ENCODE data around the gene SERPINA12. TPM values are rescaled to one million over a fixed set of nuclear protein-coding genes. Genes with fewer than 3 reads are reported as not detected.

The SERPINA12 gene
- total RNA-seq, 3 donors from 2014 or later: not detected

- TF ChIP-seq CTCF (IDR thresholded peaks at IDR 0.05): no peak
- DNase-seq (no peak), ATAC-seq (no peak)
- intact Hi-C loops (cut with DNase I, micrococcal nuclease): no loop called here
- no peak overlapping the region for H3K4me3 ChIP-seq
- H3K4me1 ChIP-seq (ENCODE audit: low read depth): no peaks in the 10 kb centered on the region
- no peaks in the 10 kb centered on the region for H3K36me3 ChIP-seq (ENCODE audit: low read depth)
- H3K9me3 ChIP-seq: no peaks in the 10 kb centered on the region
Observed at GRCh38 chr14:94441130-94441529, 68.1 kb downstream of the SERPINA12 start.

DNA sequence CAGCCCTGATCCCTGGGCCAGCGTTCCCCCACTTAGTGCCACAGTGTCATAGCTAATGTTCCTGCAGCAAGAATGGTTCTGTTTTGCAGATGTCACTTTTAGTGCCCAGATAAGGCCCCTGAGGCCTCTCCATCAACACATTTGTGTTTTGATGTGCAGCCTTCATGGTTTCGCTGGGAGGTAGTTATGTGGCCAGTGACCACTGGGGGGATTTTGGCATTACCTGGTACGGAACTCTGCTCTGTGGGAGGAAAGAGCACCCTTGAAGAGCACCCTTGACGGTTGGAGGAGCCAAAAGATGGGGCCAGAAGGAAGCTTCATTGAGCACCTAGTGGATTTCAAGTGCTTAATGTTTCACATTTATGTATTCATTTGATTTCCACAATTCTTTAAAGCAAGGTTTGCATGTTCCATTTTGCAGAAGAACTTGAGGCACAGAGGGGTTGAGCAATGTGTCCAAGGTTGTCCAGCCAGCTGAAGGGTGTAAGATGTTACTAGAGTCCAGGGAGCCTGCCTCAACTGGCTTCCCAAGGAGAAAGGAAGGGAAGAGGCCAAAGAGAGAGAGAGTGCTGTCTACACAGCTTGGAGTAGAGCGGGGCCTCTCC is 69.7 kb downstream of the SERPINA12 start:
- no peak overlapping the region for H3K4me3 ChIP-seq
- intact Hi-C loops (cut with DNase I, micrococcal nuclease): no loop called here
- DNase-seq (no peak), ATAC-seq (no peak)
- H3K9me3 ChIP-seq: no peaks in the 10 kb centered on the region
- H3K36me3 ChIP-seq (ENCODE audit: low read depth): no peaks in the 10 kb centered on the region
- TF ChIP-seq CTCF (IDR thresholded peaks at IDR 0.05): no peak
- H3K4me1 ChIP-seq (ENCODE audit: low read depth): no peaks in the 10 kb centered on the region

Other genes starting within 250 kb of the SERPINA12 start
- gene SERPINA10, start 216.2 kb downstream of the SERPINA12 start, total RNA-seq: under 1 TPM; 0.09 to 0.34 (median 0.20) TPM
- gene SERPINA6, start 186.1 kb downstream of the SERPINA12 start, total RNA-seq: 1 to 10 TPM in 2 of 3 donors, under 1 TPM in 1; 0.44 to 4.7 (median 2.0) TPM
- gene SERPINA2, start 142.8 kb downstream of the SERPINA12 start, total RNA-seq: not detected
- 100 to 1,000 TPM in 2 of 3 donors, 10 to 100 TPM in 1; 98.3 to 311 (median 225) TPM for gene SERPINA1, start 120.9 kb downstream of the SERPINA12 start, total RNA-seq
- gene SERPINA11, start 56.7 kb downstream of the SERPINA12 start, total RNA-seq: not detected
- not detected for gene SERPINA9, start 33.3 kb downstream of the SERPINA12 start, total RNA-seq
- not detected for gene SERPINA4, start 52.0 kb upstream of the SERPINA12 start, total RNA-seq
- 1 to 10 TPM in 1 of 3 donors, under 1 TPM in 1, not detected in 1; 0.53 to 3.8 TPM for gene SERPINA5, start 72.0 kb upstream of the SERPINA12 start, total RNA-seq
- 10 to 100 TPM in 2 of 3 donors, 1 to 10 TPM in 1; 3.1 to 43.9 (median 41.3) TPM for gene SERPINA3, start 102.9 kb upstream of the SERPINA12 start, total RNA-seq

Measured in mucosa of descending colon (tissue), 3 donors.